GM03348 (cell line): ENCODE measurements around the gene TEK.
A peak's percentile ranks its signal among the peaks of the same experiment; 100 is the strongest.
"Not testable (repeated sequence)": the region's sequence is repeated elsewhere in the genome, so short reads cannot be mapped to it uniquely, and the experiment has no call there.

ENCODE experiments used
- DNase-seq: peaks from one replicate; pipeline ENCODE4 v3.0.0; 2012; ENCODE audit warnings: low spot score

The TEK gene

DNA sequence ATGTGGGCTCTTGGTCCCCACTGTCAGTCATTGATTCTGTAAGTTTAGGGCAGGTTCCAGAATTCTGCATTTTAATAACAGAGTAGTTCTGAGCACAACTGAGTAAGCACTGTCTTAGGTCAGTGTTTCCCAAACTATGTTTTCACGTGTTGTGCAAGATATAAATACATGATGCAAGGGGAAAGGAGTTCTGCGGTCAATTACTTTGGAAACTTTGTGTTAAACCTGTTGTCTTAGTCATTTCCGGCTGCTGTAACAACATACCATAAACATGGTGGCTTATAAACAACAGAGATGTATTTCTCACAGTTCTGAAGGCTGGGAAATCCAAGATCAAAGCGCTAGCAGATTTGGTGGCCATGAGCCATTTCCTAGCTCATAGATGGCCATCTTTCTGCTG, 118.2 kb downstream of the TEK start:
- DNase-seq: no peak

DNA sequence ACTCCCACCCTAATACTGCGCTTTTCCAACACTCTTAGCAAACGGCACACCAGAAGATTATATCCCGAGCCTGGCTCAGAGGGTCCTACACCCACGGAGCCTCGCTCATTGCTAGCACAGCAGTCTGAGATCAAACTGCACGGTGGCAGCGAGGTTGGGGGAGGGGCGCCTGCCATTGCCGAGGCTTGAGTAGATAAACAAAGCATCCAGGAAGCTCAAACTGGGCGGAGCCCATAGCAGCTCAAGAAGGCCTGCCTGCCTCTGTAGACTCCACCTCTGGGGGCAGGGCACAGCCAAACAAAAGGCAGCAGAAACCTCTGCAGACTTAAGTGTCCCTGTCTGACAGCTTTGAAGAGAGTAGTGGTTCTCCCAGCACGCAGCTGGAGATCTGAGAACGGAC, 130.6 kb downstream of the TEK start:
- not testable (repeated sequence) for DNase-seq

DNA sequence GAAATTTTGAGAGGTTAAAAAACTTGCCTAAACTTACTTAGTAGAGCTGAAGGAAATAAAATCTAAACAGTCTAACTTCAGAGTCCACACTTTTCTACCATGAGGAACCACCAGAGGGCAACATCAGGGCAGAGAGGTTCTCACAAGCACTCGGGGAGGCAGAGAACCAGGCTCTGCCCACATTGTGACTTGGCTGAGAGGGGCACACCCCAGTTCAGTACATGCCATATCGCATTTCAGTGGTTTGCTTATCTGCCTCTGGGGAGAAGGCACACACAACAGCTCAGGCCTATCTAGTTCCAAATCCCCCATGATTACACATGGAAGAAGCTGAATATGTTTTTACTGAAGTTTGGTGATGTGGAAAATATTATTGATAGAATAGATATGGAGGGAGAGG, 138.7 kb downstream of the TEK start:
- peak; percentile 69 for DNase-seq

DNA sequence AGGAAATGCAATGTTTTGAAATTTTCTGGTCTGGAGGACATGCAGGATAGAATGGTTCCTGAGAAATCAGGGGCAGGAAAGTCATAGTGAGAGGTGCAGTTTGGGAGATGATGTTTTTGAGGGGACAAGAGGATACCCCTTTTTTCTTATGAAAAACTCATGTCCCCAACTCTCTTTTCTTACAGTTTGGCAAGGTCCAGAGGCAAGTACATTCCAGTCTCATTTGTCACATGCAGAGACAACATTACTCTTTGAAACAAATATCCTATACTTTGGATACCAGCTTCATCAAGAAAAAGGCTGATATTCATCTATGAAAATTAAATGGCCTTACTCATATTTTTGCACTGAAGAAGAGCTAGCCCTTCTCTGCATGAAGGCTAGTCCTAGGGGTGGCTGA, 139.7 kb downstream of the TEK start:
- DNase-seq: peak; percentile 20

DNA sequence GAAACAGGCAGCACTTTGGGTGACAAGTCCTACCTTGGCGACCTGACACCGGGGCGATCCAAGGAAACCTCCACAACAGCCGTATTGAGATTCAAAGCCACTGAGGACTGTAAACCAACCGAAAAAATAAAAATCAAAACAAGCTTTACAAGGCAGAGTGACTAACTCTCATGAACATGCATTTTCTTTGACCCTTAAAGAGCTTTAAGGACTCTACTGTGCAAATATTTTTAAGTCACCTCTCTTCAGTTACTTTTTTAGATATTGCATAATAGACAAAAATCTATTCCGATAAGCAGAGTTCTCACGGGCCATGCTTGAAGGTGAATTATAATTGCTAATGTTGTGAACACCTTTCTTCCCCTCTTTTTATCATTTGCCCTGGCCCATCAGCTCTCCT, 149.6 kb downstream of the TEK start:
- no peak for DNase-seq

DNA sequence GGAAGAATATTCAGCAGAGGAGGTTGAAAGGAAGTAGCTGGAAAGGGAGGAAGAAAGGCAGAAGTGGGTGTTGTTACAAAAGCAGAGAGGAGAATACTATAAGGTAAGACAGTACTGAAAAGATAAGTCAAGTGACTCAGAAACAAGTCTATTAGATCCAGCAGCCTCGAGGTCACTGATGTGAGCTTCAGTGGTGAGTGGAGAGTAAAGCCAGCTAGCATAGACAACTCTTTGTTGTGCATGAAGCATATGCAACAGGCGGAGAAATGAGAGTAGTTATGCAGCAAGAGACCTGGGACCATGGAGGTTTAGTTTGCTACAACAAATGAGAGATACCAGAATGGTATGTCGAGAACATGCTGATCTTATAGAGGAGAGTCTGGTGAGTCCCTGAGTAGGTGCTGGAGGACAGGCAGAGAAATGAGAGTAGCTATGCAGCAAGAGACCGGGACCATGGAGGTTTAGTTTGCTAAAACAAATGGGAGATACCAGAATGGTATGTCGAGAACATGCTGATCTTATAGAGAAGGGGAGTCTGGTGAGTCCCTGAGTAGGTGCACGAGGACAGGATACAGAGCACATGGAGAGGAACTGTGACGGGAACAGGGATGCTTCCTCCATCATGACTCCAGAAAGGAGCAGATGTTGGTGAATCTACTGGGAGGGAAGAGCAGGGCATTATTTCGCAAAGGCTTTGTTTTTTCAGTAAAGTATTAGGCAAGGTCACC, 151.9 kb downstream of the TEK start:
- no peak for DNase-seq

DNA sequence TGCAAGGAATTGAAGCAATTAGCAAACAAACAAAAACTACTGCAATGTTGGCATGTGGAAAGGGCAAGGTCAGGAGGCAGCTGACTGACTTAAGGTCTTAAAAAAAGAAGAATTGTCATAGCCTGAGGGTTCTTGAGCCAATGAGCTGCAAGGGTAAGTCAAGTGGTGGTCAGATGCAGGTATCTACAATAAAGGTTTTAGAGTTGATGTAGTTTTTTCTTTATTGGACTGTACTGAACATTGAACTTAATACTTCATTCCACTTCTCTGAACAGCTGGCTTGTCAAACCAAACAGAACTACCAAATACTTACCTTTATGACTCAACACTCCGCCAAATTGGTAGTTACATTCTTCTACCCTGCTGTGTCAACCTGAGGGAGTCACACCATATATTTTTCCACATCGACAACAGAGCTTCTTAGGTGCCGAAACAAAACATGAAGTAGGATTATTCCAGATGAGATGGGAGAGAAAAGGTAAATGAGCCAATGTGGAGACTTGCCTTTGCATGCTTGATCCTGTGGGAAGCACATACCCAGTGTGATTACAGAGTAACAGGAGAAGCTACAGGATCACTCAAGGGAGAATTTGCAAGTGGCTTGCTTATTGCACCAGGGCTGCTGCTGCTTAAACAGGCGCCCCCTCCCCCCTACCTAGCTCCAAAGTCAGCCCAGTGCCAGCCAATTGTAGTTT, 152.6 kb downstream of the TEK start:
- no peak for DNase-seq

DNA sequence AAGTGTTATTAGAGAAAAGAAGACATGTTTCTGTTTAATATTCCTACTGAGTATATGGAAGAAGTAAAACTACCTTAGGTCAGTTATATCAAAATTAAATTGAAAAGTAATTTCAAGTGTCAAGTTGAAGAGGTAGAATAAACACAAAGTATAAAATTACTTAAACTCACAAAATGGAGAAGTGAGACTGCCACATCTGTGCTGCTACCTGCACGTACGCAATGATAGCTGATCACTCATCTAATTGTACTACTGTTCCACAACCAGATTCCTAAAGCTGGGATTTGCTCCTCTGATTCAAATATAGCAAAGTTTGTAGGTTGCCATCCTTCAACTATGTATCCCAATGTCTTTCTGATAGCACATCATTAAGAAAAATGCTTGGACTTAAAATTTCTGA, 163.1 kb downstream of the TEK start:
- DNase-seq: no peak

DNA sequence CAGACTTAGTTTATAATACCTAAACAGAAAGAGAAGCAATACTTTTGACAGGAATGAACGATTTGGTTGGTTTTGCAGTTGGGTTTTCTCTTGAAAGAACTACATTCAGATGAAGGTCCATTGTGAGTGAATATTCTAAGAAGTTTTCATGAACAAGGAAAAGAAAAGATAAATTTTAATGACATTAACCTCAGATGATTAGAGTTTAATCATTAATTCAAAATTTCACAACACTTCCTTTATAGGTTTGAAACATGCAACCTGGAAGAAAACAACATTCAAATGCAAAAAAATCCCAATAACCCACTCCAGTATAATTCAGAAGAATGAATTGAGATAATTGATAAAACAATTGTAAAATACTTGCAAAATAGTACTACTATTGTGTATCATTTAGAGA, 164.2 kb downstream of the TEK start:
- no peak for DNase-seq

DNA sequence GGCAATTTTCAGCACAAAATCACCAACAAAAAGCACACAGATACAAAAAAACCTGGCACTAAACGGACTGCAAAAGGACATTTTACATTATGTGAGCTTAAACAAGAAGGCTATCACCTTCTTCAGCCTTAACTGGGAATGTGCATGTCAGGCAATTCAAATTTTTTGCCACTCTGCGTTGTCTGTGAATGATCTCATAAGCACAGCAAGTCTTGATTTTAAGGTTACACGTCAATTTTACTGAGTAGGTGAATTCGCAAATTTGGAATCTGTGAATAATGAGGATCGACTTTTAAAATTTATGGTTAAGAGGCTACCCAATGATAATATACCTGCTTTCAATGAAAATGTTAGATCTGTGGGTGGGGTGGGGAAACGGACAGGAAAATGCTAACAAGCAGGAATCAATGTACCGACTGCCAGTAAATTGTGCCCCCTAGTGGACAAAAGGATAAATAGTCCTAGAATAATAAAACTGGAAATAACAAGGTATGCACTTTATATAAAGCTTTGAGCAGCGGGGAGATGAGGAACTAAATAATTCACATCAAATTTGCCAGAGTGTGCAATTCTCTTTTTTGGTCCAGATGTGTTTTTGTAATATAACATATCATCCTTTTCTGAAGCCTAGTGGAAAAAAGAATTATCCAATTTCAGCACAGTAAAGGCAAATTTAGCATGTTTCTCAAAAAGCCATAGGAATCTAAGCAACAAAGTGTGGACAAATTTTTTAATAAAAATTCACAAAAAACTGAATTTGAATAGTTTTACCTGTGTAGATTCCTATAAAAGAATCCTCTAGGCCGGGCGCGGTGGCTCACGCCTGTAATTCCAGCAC, 167.4 kb downstream of the TEK start:
- peak; percentile 71 for DNase-seq

DNA sequence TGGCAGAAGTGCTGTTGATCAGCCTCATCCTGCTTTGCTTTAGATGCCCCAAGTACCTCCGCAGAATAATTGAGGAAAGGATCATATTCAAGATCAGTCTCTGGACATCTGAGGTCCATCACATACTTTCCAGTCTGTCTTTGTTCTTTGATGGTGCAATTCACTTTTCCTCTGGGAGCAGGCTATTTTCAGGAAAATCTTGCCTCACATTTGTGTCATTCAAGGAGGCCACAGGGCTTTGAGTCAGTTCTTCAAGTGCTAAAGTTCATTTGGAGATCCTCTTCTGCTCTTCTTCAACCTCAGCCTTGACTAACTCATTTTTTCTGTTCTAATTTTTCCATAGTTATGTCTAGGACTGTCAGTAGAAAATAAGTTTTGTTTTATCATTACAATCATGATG, 169.3 kb downstream of the TEK start:
- DNase-seq: peak; percentile 9

DNA sequence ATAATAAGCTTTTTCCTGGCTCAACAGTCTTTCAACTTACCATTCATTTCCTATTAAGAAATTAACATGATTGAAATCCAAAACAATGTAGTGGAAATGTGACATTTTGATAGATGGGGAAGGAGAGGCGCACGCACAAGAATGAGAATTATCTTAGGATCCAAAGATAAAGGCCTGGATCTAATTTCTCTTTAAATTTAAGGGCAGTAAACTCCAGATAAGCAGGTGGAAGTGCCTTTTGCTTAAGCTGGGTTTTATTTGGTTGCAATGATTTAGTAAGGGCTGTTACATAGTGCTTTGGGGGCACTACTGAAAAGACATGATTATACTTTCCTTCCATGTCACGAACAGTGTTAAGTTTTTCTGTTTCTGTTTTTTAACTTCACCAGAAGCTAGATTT, 170.6 kb downstream of the TEK start:
- DNase-seq: no peak
